Measurements from ENCODE around the gene AP1B1.

Gene AP1B1

GRCh38 chr22:29316141-29316828, 72.1 kb downstream of the AP1B1 start:
- H3K27ac ChIP-seq, result no peak overlapping the region
- no peaks in the 10 kb centered on the region for H3K36me3 ChIP-seq (ENCODE audit: insufficient read depth, low read length)
- no peaks in the 10 kb centered on the region for H3K9me3 ChIP-seq (ENCODE audit: low read depth, low read length)
- no peak for TF ChIP-seq EZH2 (IDR thresholded peaks at IDR 0.05)
- no peak for TF ChIP-seq FOXP2 (optimal IDR thresholded peaks at IDR 0.05; ENCODE audit: control extremely low read depth, extremely low read length, insufficient read depth)
- no peak for TF ChIP-seq POLR2AphosphoS5 (IDR thresholded peaks at IDR 0.05; ENCODE audit: borderline replicate concordance, low read depth, low read length)
- no peak for DNase-seq (ENCODE audit: low read depth, low spot score)
- no peak overlapping the region for H3K9ac ChIP-seq (ENCODE audit: insufficient read length)
- H3K4me3 ChIP-seq, result no peak overlapping the region

- peak within 1 kb of the TSS; percentile 75 for H3K4me3 ChIP-seq
- H3K9me3 ChIP-seq (ENCODE audit: low read depth, low read length), result no peaks in the 10 kb centered on the region
- TF ChIP-seq POLR2AphosphoS5 (IDR thresholded peaks at IDR 0.05; ENCODE audit: borderline replicate concordance, low read depth, low read length) (no peak), FOXP2 (optimal IDR thresholded peaks at IDR 0.05; ENCODE audit: control extremely low read depth, extremely low read length, insufficient read depth) (no peak), EZH2 (IDR thresholded peaks at IDR 0.05) (no peak)
- DNase-seq (ENCODE audit: low read depth, low spot score), result no peak
- H3K36me3 ChIP-seq (ENCODE audit: insufficient read depth, low read length), result no peaks in the 10 kb centered on the region
- no peak within 1 kb of the TSS for H3K9ac ChIP-seq (ENCODE audit: insufficient read length)
- no peak within 1 kb of the TSS for H3K27ac ChIP-seq
Observed at GRCh38 chr22:29315286-29316140, 72.9 kb downstream of the AP1B1 start, which contains the start of gene RASL10A. TSS of gene RASL10A (minus strand) at chr22:29315697. CDS start at chr22:29315246, 451 bp downstream.

GRCh38 chr22:29314537-29315285, 73.7 kb downstream of the AP1B1 start:
- Histone ChIP-seq H3K36me3 (ENCODE audit: insufficient read depth, low read length) (no peaks in the 10 kb centered on the region), H3K27ac (no peak overlapping the region), H3K9me3 (ENCODE audit: low read depth, low read length) (no peaks in the 10 kb centered on the region), H3K4me3 (peak overlapping the region; percentile 75), H3K9ac (ENCODE audit: insufficient read length) (no peak overlapping the region)
- DNase-seq (ENCODE audit: low read depth, low spot score), result no peak
- TF ChIP-seq EZH2 (IDR thresholded peaks at IDR 0.05) (no peak), POLR2AphosphoS5 (IDR thresholded peaks at IDR 0.05; ENCODE audit: borderline replicate concordance, low read depth, low read length) (no peak), FOXP2 (optimal IDR thresholded peaks at IDR 0.05; ENCODE audit: control extremely low read depth, extremely low read length, insufficient read depth) (no peak)

- H3K4me3 ChIP-seq, result peak overlapping the region; percentile 75
Observed at GRCh38 chr22:29313576-29314466, 74.5 kb downstream of the AP1B1 start.

GRCh38 chr22:29313126-29313575, 75.2 kb downstream of the AP1B1 start:
- Histone ChIP-seq H3K36me3 (ENCODE audit: insufficient read depth, low read length) (no peaks in the 10 kb centered on the region), H3K9ac (ENCODE audit: insufficient read length) (no peak overlapping the region), H3K4me3 (no peak overlapping the region), H3K27ac (no peak overlapping the region), H3K9me3 (ENCODE audit: low read depth, low read length) (no peaks in the 10 kb centered on the region)
- no peak for TF ChIP-seq POLR2AphosphoS5 (IDR thresholded peaks at IDR 0.05; ENCODE audit: borderline replicate concordance, low read depth, low read length)
- TF ChIP-seq EZH2 (IDR thresholded peaks at IDR 0.05), result no peak
- no peak for TF ChIP-seq FOXP2 (optimal IDR thresholded peaks at IDR 0.05; ENCODE audit: control extremely low read depth, extremely low read length, insufficient read depth)
- no peak for DNase-seq (ENCODE audit: low read depth, low spot score)

More at GRCh38 chr22:29313576-29314466, 74.5 kb downstream of the AP1B1 start:
- TF ChIP-seq EZH2 (IDR thresholded peaks at IDR 0.05) (no peak), POLR2AphosphoS5 (IDR thresholded peaks at IDR 0.05; ENCODE audit: borderline replicate concordance, low read depth, low read length) (no peak), FOXP2 (optimal IDR thresholded peaks at IDR 0.05; ENCODE audit: control extremely low read depth, extremely low read length, insufficient read depth) (no peak)
- no peaks in the 10 kb centered on the region for H3K9me3 ChIP-seq (ENCODE audit: low read depth, low read length)
- H3K27ac ChIP-seq, result no peak overlapping the region
- H3K9ac ChIP-seq (ENCODE audit: insufficient read length), result no peak overlapping the region
- no peak for DNase-seq (ENCODE audit: low read depth, low spot score)
- no peaks in the 10 kb centered on the region for H3K36me3 ChIP-seq (ENCODE audit: insufficient read depth, low read length)

- Histone ChIP-seq H3K36me3 (ENCODE audit: insufficient read depth, low read length) (no peaks in the 10 kb centered on the region), H3K9me3 (ENCODE audit: low read depth, low read length) (no peaks in the 10 kb centered on the region), H3K9ac (ENCODE audit: insufficient read length) (no peak overlapping the region), H3K4me3 (no peak overlapping the region), H3K27ac (no peak overlapping the region)
- TF ChIP-seq POLR2AphosphoS5 (IDR thresholded peaks at IDR 0.05; ENCODE audit: borderline replicate concordance, low read depth, low read length) (no peak), FOXP2 (optimal IDR thresholded peaks at IDR 0.05; ENCODE audit: control extremely low read depth, extremely low read length, insufficient read depth) (no peak), EZH2 (IDR thresholded peaks at IDR 0.05) (no peak)
- no peak for DNase-seq (ENCODE audit: low read depth, low spot score)
Observed at GRCh38 chr22:29312218-29313125, 75.9 kb downstream of the AP1B1 start.
